DMS153 (cell line): Measurements from ENCODE around the gene MORC3.

Experiments
- DNase-seq: peaks from one replicate; lab custom pipeline; 2025; lab: John Stamatoyannopoulos, UW

MORC3 gene

DNA sequence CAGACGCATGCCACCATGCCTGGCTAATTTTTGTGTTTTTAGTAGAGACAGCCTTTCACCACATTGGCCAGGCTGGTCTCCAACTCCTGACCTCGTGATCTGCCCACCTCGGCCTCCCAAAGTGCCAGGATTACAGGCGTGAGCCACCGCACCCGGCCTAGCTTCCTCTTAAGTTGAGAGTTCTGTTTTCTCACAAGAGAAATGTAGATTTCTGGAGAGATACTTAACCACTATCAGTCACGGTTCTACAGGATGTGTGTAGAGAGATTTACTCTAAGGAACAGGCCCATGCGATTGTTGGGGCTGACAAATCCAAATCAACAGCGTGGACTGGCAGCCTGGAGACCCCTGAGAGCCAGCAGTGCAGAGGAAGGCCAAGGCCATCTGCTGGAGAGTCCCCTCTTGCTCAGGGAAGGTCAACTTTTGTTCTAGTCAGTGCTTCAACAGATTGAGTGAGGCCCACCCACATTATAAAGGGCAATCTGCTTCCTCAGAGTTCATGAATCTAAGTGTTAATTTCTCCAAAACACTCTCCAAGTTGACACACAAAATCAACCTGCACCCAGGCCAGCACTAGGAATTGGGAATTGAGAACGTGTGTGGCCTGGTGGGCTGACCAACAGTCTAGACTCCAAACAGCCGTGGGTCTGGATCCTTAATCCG lies 103.9 kb downstream of the MORC3 start:
- DNase-seq: no peak

DNA sequence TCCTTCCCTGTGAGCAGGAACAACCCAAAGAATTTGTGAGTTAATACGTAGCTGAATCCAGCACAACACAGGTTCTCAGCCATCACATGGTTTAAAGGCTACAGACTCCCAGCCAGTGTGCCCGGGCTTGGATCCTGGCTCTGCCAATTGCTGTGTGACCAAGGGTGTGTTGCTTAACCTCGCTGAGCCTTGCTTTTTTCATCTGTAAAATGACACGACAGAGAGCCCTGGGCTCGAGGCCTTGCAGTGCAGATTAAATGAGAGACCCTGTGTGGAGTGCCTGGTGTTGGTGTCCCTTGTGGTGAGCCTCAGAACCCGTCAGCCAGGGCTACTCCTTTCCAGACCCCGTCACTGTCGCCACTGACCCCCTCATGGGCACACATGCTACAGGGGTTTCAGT lies 104.6 kb downstream of the MORC3 start:
- DNase-seq: no peak

DNA sequence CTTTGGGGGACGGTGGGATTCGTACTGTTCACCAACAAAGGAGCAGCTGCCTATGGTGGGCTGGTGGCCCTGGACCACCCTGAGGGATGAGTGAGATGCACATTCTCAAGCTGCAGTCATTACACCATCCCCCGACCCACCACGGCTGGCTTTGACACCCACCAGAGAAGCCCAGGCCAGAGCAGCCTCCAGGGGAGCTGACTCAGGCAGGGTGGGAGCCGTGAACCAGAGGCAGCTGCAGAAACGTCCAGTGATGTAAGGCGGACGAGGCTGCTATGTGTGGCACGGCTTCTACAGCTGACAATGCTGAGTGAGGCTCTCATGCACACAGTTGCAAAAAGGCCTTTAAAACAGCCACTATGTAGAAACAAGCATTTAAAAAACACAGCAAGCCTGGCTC lies 105.3 kb downstream of the MORC3 start:
- DNase-seq: no peak
